PC-3 (cell line): ENCODE results near the gene ADCY9.

Experiments
- CTCF ChIP-seq: fragments of 300-600 bp; sonication (generic); conservative IDR thresholded peaks from 2 replicates; pipeline ENCODE4 v1.5.1; 2017; ENCODE audit warnings: antibody characterized with exemption, low read depth, mild to moderate bottlenecking, low read length
- EZH2 ChIP-seq: fragments of 300-600 bp; sonication (generic); IDR thresholded peaks from one replicate; pipeline ENCODE4 v1.6.1; 2017; ENCODE audit warnings: antibody characterized with exemption, mild to moderate bottlenecking, low read length; ENCODE audit not compliant: unreplicated experiment

- TF ChIP-seq EZH2 (no peak), CTCF (no peak)
Observed at GRCh38 chr16:3974751-3975150, 141.5 kb downstream of the ADCY9 start.
